ENCODE results near the gene MRPL46. TPM values are rescaled to one million over a fixed set of nuclear protein-coding genes. Genes with fewer than 3 reads are reported as not detected.

MRPL46 gene
- polyA plus RNA-seq, 4 donors: 29.9 to 61.7 (median 45.0) TPM

DNA sequence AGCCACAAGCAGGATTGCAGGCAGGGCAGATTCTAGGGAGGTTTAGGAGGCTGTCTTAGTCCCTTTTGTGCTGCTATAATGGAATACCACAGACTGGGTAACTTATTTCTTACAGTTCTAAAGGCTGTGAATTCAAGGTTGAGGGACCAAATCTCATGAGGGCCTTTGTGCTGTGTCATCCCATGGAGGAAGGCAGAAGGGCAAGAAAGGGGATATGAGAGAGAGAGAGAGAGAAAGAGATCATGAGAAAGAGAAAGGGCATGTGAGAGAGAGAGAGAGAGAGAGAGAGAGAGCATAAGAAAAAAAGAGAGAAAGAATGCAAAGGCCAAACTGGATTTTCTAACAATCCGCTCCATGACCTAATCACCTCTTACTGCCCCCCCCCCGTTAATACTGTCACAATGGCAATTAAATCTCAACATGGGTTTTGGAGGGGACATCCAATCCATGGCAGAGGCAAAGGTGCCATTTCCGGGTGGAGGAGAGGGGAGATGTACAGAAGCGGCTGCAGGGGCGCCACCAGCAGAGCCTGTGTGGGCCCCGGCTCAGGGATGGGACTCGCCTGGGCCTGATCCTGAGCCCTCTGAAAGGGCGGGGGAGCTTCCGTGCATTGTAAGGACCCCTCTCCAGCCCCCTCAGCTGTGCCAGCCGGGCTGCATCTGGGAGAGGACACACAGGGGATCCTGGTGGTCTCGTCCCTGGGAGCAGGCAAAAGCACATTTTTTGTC lies 20.8 kb upstream of the MRPL46 start:
- Histone ChIP-seq H3K27ac (ENCODE audit: low read depth in 1 of 3, low read length in 2 of 3) (no peak overlapping the region), H3K4me1 (ENCODE audit: control insufficient read depth in 3 of 3, insufficient read depth in 2 of 3, low read depth in 1 of 3, low read length in 2 of 3) (no peaks in the 10 kb centered on the region), H3K4me3 (ENCODE audit: low read depth in 1 of 3, low read length in 3 of 3) (no peak overlapping the region), H3K36me3 (ENCODE audit: control insufficient read depth in 3 of 3, insufficient read depth in 2 of 3, low read depth in 1 of 3, low read length in 3 of 3) (no peaks in the 10 kb centered on the region), H3K27me3 (ENCODE audit: control insufficient read depth in 3 of 3, insufficient read depth in 3 of 3, low read length in 3 of 3) (no peaks in the 10 kb centered on the region), H3K9me3 (ENCODE audit: control insufficient read depth in 2 of 2, insufficient read depth in 1 of 2, low read depth in 1 of 2, low read length in 1 of 2) (no peaks in the 10 kb centered on the region)
- no peak for DNase-seq
- no peak for FAIRE-seq
- WGBS, 3 donors: 67 to 85% (median 76%) methylated on average over 10 to 11 of the region's 11 CpGs

DNA sequence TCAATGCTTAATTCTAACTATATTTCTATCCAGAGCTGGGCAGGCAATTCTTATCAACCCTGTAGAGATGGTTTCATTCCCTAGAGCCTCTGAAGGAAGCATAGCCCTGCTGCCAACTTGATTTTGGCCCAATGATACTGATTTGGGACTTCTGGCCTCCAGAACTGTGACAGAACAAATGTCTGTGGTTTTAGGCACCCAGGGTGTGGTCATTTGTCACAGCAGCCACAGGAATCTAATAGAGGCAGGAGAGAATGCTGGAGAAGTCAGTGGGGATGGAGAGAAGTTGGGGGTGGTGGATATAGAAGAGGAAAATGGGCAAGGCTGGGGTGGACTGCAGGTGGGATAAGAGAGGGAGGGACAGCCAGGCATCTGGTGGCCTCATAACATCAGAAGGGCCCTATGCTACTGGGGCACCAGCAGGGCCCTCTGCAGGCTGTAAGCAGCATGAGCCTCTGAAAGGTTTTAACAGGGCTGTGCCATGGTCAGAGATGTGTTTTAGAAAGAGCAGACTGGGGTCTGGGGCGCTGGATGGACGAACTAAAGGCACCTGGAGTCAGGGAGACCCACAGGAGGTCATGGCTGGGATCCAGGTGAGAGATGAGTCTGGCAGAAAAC lies 20.1 kb upstream of the MRPL46 start:
- FAIRE-seq: no peak
- no peaks in the 10 kb centered on the region for H3K36me3 ChIP-seq (ENCODE audit: control insufficient read depth in 3 of 3, insufficient read depth in 2 of 3, low read depth in 1 of 3, low read length in 3 of 3)
- WGBS, 3 donors: 76 to 81% (median 77%) methylated on average over 2 of the region's 2 CpGs

DNA sequence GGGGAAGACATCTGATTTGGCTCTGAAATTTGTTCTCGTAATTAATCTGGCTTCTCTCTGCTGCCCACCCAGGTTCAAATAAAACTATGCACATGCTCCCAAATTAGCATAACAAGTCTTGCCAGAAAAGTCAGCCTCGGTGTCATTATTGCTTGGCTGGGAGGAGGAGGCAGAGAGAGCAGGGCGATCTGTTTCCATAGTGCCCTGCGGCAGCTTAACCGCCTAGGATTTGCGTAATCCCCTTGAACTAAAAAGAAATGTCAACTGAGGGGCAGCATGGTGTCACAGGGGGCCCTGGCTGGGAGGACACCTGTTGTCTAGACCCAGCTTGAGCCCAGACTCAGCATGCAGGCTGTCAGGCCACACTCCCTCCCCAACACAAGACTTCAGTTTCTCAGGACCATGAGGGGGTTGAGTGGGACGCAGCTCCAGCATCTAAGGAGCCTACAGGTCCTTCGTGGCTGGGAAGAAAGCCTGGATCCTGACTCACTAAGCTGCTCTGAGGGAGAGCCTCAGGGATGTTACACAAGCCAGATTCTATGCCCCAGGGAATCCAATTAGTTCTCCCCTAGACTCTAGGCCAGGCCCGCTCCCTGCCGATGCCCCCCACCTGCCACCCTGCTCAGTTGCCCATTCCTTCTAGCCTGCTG lies 17.6 kb upstream of the MRPL46 start:
- no peak overlapping the region for H3K27ac ChIP-seq (ENCODE audit: low read depth in 1 of 3, low read length in 2 of 3)
- WGBS, 3 donors: 57 to 86% (median 85%) methylated on average over 10 of the region's 10 CpGs
- H3K9me3 ChIP-seq (ENCODE audit: control insufficient read depth in 2 of 2, insufficient read depth in 1 of 2, low read depth in 1 of 2, low read length in 1 of 2): no peaks in the 10 kb centered on the region
- no peak for FAIRE-seq
- no peaks in the 10 kb centered on the region for H3K27me3 ChIP-seq (ENCODE audit: control insufficient read depth in 3 of 3, insufficient read depth in 3 of 3, low read length in 3 of 3)
- H3K4me3 ChIP-seq (ENCODE audit: low read depth in 1 of 3, low read length in 3 of 3): no peak overlapping the region
- no peaks in the 10 kb centered on the region for H3K4me1 ChIP-seq (ENCODE audit: control insufficient read depth in 3 of 3, insufficient read depth in 2 of 3, low read depth in 1 of 3, low read length in 2 of 3)
- no peak for DNase-seq
- peaks cover 0 to 11% (median 0%) of the 10 kb centered on the region in 3 donors for H3K36me3 ChIP-seq (ENCODE audit: control insufficient read depth in 3 of 3, insufficient read depth in 2 of 3, low read depth in 1 of 3, low read length in 3 of 3)

More for the DNA sequence above, 20.1 kb upstream of the MRPL46 start:
- no peak for DNase-seq
- Histone ChIP-seq H3K27me3 (ENCODE audit: control insufficient read depth in 3 of 3, insufficient read depth in 3 of 3, low read length in 3 of 3) (no peaks in the 10 kb centered on the region), H3K27ac (ENCODE audit: low read depth in 1 of 3, low read length in 2 of 3) (no peak overlapping the region), H3K4me1 (ENCODE audit: control insufficient read depth in 3 of 3, insufficient read depth in 2 of 3, low read depth in 1 of 3, low read length in 2 of 3) (no peaks in the 10 kb centered on the region), H3K9me3 (ENCODE audit: control insufficient read depth in 2 of 2, insufficient read depth in 1 of 2, low read depth in 1 of 2, low read length in 1 of 2) (no peaks in the 10 kb centered on the region), H3K4me3 (ENCODE audit: low read depth in 1 of 3, low read length in 3 of 3) (no peak overlapping the region)

DNA sequence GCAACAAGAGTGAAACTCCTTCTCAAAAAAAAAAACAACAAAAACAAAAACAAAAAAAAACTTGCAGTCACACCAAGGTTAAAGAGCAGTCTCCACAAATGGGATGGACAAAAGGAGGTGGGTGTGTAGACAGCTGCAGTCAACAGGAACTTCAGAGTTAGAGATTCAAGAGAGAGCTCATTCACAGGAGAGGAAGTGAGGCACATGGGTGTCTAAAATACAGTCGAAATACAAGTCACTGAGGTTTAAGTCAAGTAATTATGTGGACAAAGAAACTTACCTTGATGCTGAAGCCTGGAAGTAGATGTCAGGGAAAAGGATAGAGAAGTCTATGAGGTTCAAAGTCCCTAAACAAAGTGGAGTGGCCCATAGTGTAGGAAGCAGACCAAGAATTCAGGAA lies 15.1 kb upstream of the MRPL46 start:
- DNase-seq (no peak), FAIRE-seq (no peak)
- H3K4me1 ChIP-seq (ENCODE audit: control insufficient read depth in 3 of 3, insufficient read depth in 2 of 3, low read depth in 1 of 3, low read length in 2 of 3): no peaks in the 10 kb centered on the region
- H3K9me3 ChIP-seq (ENCODE audit: control insufficient read depth in 2 of 2, insufficient read depth in 1 of 2, low read depth in 1 of 2, low read length in 1 of 2): no peaks in the 10 kb centered on the region
- peaks cover 0 to 26% (median 3%) of the 10 kb centered on the region in 3 donors for H3K36me3 ChIP-seq (ENCODE audit: control insufficient read depth in 3 of 3, insufficient read depth in 2 of 3, low read depth in 1 of 3, low read length in 3 of 3)
- 48 to 67% (median 52%) methylated on average over 1 of the region's 1 CpG for WGBS, 3 donors
- no peaks in the 10 kb centered on the region for H3K27me3 ChIP-seq (ENCODE audit: control insufficient read depth in 3 of 3, insufficient read depth in 3 of 3, low read length in 3 of 3)
- no peak overlapping the region for H3K4me3 ChIP-seq (ENCODE audit: low read depth in 1 of 3, low read length in 3 of 3)
- H3K27ac ChIP-seq (ENCODE audit: low read depth in 1 of 3, low read length in 2 of 3): no peak overlapping the region

DNA sequence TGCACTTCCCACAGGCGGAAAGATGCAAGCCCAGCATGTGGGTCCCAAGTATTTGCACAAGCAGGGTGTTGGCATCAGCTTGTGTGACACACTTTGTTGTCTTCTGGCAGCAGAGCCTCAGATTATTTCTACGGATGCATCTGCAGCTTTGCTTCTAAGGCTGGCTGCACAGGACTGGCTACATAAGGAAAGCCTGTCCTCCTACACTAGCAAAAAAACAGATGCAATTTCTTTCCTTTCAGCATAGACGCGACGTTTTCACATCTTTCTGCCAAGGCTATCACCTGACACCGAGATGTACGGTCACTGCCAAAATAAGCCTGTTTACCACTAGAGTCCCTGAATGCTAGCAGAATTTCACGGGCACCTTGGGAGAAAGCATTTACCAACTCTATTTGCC lies 13.8 kb upstream of the MRPL46 start:
- Histone ChIP-seq H3K4me1 (ENCODE audit: control insufficient read depth in 3 of 3, insufficient read depth in 2 of 3, low read depth in 1 of 3, low read length in 2 of 3) (no peaks in the 10 kb centered on the region), H3K9me3 (ENCODE audit: control insufficient read depth in 2 of 2, insufficient read depth in 1 of 2, low read depth in 1 of 2, low read length in 1 of 2) (no peaks in the 10 kb centered on the region), H3K27ac (ENCODE audit: low read depth in 1 of 3, low read length in 2 of 3) (no peak overlapping the region), H3K27me3 (ENCODE audit: control insufficient read depth in 3 of 3, insufficient read depth in 3 of 3, low read length in 3 of 3) (no peaks in the 10 kb centered on the region), H3K4me3 (ENCODE audit: low read depth in 1 of 3, low read length in 3 of 3) (no peak overlapping the region), H3K36me3 (ENCODE audit: control insufficient read depth in 3 of 3, insufficient read depth in 2 of 3, low read depth in 1 of 3, low read length in 3 of 3) (peaks cover 0 to 34% (median 8%) of the 10 kb centered on the region in 3 donors)
- 83 to 91% (median 84%) methylated on average over 8 of the region's 8 CpGs for WGBS, 3 donors
- DNase-seq (no peak), FAIRE-seq (no peak)

DNA sequence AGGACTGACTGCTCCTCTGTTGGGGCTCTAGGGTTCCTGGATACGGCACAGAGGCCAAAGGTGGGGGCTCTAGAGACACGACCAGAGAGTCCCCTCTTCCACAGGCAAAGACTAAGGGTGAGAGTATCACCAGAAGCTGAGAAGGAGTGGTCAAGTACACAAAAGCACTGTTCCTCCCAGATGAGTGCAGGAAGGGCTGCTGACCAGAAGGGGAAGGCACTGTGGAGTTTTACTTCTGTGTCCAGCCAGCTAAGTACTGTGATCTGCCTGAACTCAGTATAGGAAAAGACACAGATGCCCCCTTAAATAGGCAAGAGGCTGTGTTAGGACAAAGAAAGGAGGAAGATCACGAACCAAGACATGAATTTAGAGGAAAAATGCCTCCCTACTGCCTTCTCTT lies 12.0 kb upstream of the MRPL46 start:
- FAIRE-seq (no peak), DNase-seq (no peak)
- Histone ChIP-seq H3K9me3 (ENCODE audit: control insufficient read depth in 2 of 2, insufficient read depth in 1 of 2, low read depth in 1 of 2, low read length in 1 of 2) (no peaks in the 10 kb centered on the region), H3K36me3 (ENCODE audit: control insufficient read depth in 3 of 3, insufficient read depth in 2 of 3, low read depth in 1 of 3, low read length in 3 of 3) (peaks cover 3 to 42% (median 10%) of the 10 kb centered on the region in 3 donors), H3K4me3 (ENCODE audit: low read depth in 1 of 3, low read length in 3 of 3) (no peak overlapping the region), H3K4me1 (ENCODE audit: control insufficient read depth in 3 of 3, insufficient read depth in 2 of 3, low read depth in 1 of 3, low read length in 2 of 3) (no peaks in the 10 kb centered on the region), H3K27me3 (ENCODE audit: control insufficient read depth in 3 of 3, insufficient read depth in 3 of 3, low read length in 3 of 3) (no peaks in the 10 kb centered on the region), H3K27ac (ENCODE audit: low read depth in 1 of 3, low read length in 2 of 3) (no peak overlapping the region)
- 55 to 90% (median 87%) methylated on average over 3 of the region's 3 CpGs for WGBS, 3 donors

DNA sequence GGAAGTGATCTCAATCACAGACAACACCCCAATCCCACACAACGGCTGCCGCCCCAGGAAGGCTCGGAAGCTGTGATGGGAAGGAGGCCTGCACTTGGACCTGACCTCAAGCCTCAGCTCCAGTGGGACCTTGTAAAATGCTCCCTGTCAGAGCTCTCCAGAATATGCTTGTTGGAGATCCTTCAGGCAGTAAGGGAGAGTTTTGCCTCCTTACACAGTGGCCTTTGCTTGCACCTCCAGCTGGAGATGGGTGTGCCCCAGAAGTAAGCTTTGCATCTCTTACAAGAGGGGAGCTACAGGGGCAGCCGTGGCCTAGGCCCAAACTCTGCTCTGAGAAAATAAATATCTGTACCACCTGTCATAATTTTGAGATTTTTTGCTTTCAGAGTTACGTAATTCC lies 10.7 kb upstream of the MRPL46 start:
- no peaks in the 10 kb centered on the region for H3K9me3 ChIP-seq (ENCODE audit: control insufficient read depth in 2 of 2, insufficient read depth in 1 of 2, low read depth in 1 of 2, low read length in 1 of 2)
- H3K4me3 ChIP-seq (ENCODE audit: low read depth in 1 of 3, low read length in 3 of 3): no peak overlapping the region
- WGBS, 3 donors: 88 to 92% (median 88%) methylated on average over 5 of the region's 5 CpGs

DNA sequence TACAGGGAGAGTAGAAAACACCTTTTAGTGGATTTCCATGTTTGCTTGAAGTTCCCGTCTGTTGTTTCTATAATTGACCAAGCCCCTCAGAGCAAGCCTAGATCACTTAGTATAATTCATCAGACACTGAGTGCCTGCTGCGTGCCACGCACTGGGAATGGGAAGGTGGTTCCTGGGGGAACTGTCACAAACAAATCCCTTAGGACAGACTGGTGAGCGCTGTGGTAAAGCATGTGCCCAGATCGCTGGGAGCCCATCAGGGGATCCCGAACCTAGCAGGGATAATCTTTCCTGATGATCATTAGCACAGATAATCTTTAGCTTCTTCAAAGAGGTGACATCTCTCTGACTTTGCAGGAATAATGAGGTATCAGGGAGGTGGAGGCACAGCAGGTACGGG lies 9.9 kb upstream of the MRPL46 start:
- FAIRE-seq: no peak
- 92 to 94% (median 93%) methylated on average over 7 of the region's 7 CpGs for WGBS, 3 donors

More for the DNA sequence above, 10.7 kb upstream of the MRPL46 start:
- no peaks in the 10 kb centered on the region for H3K27me3 ChIP-seq (ENCODE audit: control insufficient read depth in 3 of 3, insufficient read depth in 3 of 3, low read length in 3 of 3)
- no peak for DNase-seq
- H3K4me1 ChIP-seq (ENCODE audit: control insufficient read depth in 3 of 3, insufficient read depth in 2 of 3, low read depth in 1 of 3, low read length in 2 of 3): peaks cover 0 to 2% (median 0%) of the 10 kb centered on the region in 3 donors
- H3K27ac ChIP-seq (ENCODE audit: low read depth in 1 of 3, low read length in 2 of 3): no peak overlapping the region
- H3K36me3 ChIP-seq (ENCODE audit: control insufficient read depth in 3 of 3, insufficient read depth in 2 of 3, low read depth in 1 of 3, low read length in 3 of 3): peaks cover 3 to 45% (median 10%) of the 10 kb centered on the region in 3 donors
- FAIRE-seq: no peak

More for the DNA sequence above, 9.9 kb upstream of the MRPL46 start:
- H3K4me1 ChIP-seq (ENCODE audit: control insufficient read depth in 3 of 3, insufficient read depth in 2 of 3, low read depth in 1 of 3, low read length in 2 of 3): peaks cover 0 to 2% (median 0%) of the 10 kb centered on the region in 3 donors
- no peaks in the 10 kb centered on the region for H3K27me3 ChIP-seq (ENCODE audit: control insufficient read depth in 3 of 3, insufficient read depth in 3 of 3, low read length in 3 of 3)
- DNase-seq: no peak
- no peak overlapping the region for H3K27ac ChIP-seq (ENCODE audit: low read depth in 1 of 3, low read length in 2 of 3)
- peaks cover 3 to 49% (median 10%) of the 10 kb centered on the region in 3 donors for H3K36me3 ChIP-seq (ENCODE audit: control insufficient read depth in 3 of 3, insufficient read depth in 2 of 3, low read depth in 1 of 3, low read length in 3 of 3)
- no peaks in the 10 kb centered on the region for H3K9me3 ChIP-seq (ENCODE audit: control insufficient read depth in 2 of 2, insufficient read depth in 1 of 2, low read depth in 1 of 2, low read length in 1 of 2)
- no peak overlapping the region for H3K4me3 ChIP-seq (ENCODE audit: low read depth in 1 of 3, low read length in 3 of 3)

All from small intestine (tissue), 7 donors.